Loucy (cell line): ENCODE data around the gene CAMK1G.

Experiments used
- H2AFZ ChIP-seq: fragments of 200-600 bp; sonication (generic); 2 replicates; pipeline ENCODE4 v1.6.0; 2016; ENCODE audit warnings: antibody characterized with exemption, mild to moderate bottlenecking, low read length, moderate library complexity
- H3F3A ChIP-seq: fragments of 200-600 bp; 2 replicates; pipeline ENCODE4 v1.6.0; 2016; ENCODE audit warnings: antibody characterized with exemption, low read depth, mild to moderate bottlenecking
- H3K27me3 ChIP-seq: fragments of 200-600 bp; sonication (generic); 2 replicates; pipeline ENCODE4 v1.6.1; 2014; ENCODE audit warnings: low read length, mild to moderate bottlenecking; ENCODE audit not compliant: insufficient read depth, poor library complexity, severe bottlenecking
- H3K36me3 ChIP-seq: fragments of 200-600 bp; sonication (generic); 2 replicates; pipeline ENCODE4 v1.6.1; 2016; ENCODE audit warnings: low read length; ENCODE audit not compliant: insufficient read depth
- H3K4me1 ChIP-seq: fragments of 200-600 bp; sonication (generic); 2 replicates; pipeline ENCODE4 v1.5.1; 2014; ENCODE audit warnings: low read length, mild to moderate bottlenecking; ENCODE audit not compliant: insufficient read depth, poor library complexity, severe bottlenecking
- H3K4me2 ChIP-seq: fragments of 200-600 bp; sonication (generic); 2 replicates; pipeline ENCODE4 v1.6.0; 2014; ENCODE audit warnings: antibody characterized with exemption, low read length, low read depth, mild to moderate bottlenecking; ENCODE audit not compliant: poor library complexity, severe bottlenecking
- H3K4me3 ChIP-seq: fragments of 200-600 bp; sonication (generic); 2 replicates; pipeline ENCODE4 v1.5.1; 2014; ENCODE audit warnings: low read length, mild to moderate bottlenecking, mixed read lengths; ENCODE audit not compliant: poor library complexity, severe bottlenecking
- H3K79me2 ChIP-seq: fragments of 200-600 bp; sonication (generic); 2 replicates; pipeline ENCODE4 v1.6.1; 2014; ENCODE audit warnings: low read length; ENCODE audit not compliant: insufficient read depth
- H3K9ac ChIP-seq: fragments of 200-600 bp; sonication (generic); 2 replicates; pipeline ENCODE4 v1.6.0; 2014; ENCODE audit warnings: mild to moderate bottlenecking, low read depth, low read length, moderate library complexity; ENCODE audit not compliant: poor library complexity, severe bottlenecking
- H3K9me2 ChIP-seq: fragments of 200-600 bp; sonication (generic); replicated peaks from 2 replicates; pipeline ENCODE4 v1.6.1; 2016; ENCODE audit warnings: low read depth, low read length, mixed read lengths
- H3K9me3 ChIP-seq: fragments of 200-600 bp; sonication (generic); 2 replicates; pipeline ENCODE4 v1.6.1; 2014; ENCODE audit warnings: mild to moderate bottlenecking, antibody characterized with exemption, low read length, low read depth; ENCODE audit not compliant: insufficient read depth
- H4K20me1 ChIP-seq: fragments of 200-600 bp; sonication (generic); 2 replicates; pipeline ENCODE4 v1.6.0; 2014; ENCODE audit warnings: antibody characterized with exemption, low read length, mild to moderate bottlenecking; ENCODE audit not compliant: insufficient read depth, poor library complexity, severe bottlenecking
- EZH2phosphoT487 ChIP-seq: fragments of 200-600 bp; IDR thresholded peaks from 2 replicates; pipeline ENCODE4 v1.6.1; 2018; ENCODE audit warnings: antibody characterized with exemption, mild to moderate bottlenecking, moderate library complexity, borderline replicate concordance
- TF ChIP-seq, protein P1 (sequence below): fragments of 200-600 bp; sonication (generic); conservative IDR thresholded peaks from 2 replicates; pipeline ENCODE4 v1.5.1; 2014; ENCODE audit warnings: mild to moderate bottlenecking, antibody characterized with exemption, low read length

CAMK1G gene

DNA sequence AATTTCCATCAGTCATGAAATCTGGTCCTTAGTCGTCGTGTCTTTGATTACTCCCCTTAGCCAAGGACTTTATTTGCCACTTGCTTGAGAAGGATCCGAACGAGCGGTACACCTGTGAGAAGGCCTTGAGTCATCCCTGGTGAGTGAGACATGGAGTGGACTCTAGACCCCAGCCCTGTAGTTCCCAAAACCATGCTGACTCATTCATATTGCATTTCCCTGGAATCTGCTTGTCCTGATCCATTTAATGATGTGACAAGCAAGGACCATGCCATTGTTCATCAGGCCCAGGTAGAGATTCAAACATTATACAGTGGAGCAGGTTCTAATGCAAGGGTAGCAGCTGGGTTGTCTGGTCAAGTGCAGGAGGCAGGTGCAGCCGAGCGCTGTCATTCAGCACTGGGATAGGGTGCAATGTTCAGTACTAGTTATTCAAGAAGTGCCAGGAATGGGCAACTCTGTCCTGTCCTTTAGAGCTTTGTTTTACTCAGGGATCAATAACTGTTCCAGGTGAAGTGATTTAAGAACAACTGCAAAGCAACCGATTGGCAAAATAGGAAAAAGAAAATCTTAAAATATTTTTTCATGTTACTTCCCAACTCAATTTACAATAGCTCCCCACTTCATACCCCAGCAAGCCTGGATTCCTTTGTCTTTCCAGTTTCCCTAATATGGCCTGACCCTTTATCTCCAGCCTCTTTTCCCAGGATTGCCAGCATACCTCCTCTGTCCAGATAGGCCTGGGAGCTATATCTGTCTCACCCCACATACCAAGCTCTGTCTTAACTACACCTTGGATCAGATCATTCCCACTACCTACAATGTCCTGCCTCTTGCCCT lies 26.5 kb downstream of the CAMK1G start:
- no peak overlapping the region for H3K4me2 ChIP-seq
- no peaks in the 10 kb centered on the region for H3F3A ChIP-seq
- TF ChIP-seq, protein P1, sequence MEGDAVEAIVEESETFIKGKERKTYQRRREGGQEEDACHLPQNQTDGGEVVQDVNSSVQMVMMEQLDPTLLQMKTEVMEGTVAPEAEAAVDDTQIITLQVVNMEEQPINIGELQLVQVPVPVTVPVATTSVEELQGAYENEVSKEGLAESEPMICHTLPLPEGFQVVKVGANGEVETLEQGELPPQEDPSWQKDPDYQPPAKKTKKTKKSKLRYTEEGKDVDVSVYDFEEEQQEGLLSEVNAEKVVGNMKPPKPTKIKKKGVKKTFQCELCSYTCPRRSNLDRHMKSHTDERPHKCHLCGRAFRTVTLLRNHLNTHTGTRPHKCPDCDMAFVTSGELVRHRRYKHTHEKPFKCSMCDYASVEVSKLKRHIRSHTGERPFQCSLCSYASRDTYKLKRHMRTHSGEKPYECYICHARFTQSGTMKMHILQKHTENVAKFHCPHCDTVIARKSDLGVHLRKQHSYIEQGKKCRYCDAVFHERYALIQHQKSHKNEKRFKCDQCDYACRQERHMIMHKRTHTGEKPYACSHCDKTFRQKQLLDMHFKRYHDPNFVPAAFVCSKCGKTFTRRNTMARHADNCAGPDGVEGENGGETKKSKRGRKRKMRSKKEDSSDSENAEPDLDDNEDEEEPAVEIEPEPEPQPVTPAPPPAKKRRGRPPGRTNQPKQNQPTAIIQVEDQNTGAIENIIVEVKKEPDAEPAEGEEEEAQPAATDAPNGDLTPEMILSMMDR, result no peak
- TF ChIP-seq EZH2phosphoT487, result no peak
- H3K79me2 ChIP-seq, result no peaks in the 10 kb centered on the region
- H3K9me3 ChIP-seq, result no peaks in the 10 kb centered on the region
- H3K4me1 ChIP-seq, result no peaks in the 10 kb centered on the region
- H2AFZ ChIP-seq, result no peak overlapping the region
- no peaks in the 10 kb centered on the region for H3K36me3 ChIP-seq
- H3K9me2 ChIP-seq, result no peaks in the 10 kb centered on the region
- H4K20me1 ChIP-seq, result no peaks in the 10 kb centered on the region
- no peak overlapping the region for H3K9ac ChIP-seq
- H3K4me3 ChIP-seq, result no peak overlapping the region
- H3K27me3 ChIP-seq, result no peaks in the 10 kb centered on the region

GRCh38 chr1:209610631-209610905 lies 27.1 kb downstream of the CAMK1G start:
- Histone ChIP-seq H3K4me2 (no peak overlapping the region), H3K9me2 (no peaks in the 10 kb centered on the region), H4K20me1 (no peaks in the 10 kb centered on the region), H3K4me1 (no peaks in the 10 kb centered on the region), H2AFZ (no peak overlapping the region), H3F3A (no peaks in the 10 kb centered on the region), H3K9ac (no peak overlapping the region), H3K79me2 (no peaks in the 10 kb centered on the region), H3K4me3 (no peak overlapping the region), H3K9me3 (no peaks in the 10 kb centered on the region), H3K27me3 (no peaks in the 10 kb centered on the region), H3K36me3 (no peaks in the 10 kb centered on the region)
- TF ChIP-seq, protein P1, result no peak
- no peak for TF ChIP-seq EZH2phosphoT487

GRCh38 chr1:209611771-209612570 lies 28.5 kb downstream of the CAMK1G start:
- no peak overlapping the region for H2AFZ ChIP-seq
- no peak for TF ChIP-seq EZH2phosphoT487
- TF ChIP-seq, protein P1, result no peak
- no peaks in the 10 kb centered on the region for H3K9me2 ChIP-seq
- H3K27me3 ChIP-seq, result no peaks in the 10 kb centered on the region
- no peaks in the 10 kb centered on the region for H3K4me1 ChIP-seq
- no peaks in the 10 kb centered on the region for H4K20me1 ChIP-seq
- H3K4me2 ChIP-seq, result no peak overlapping the region
- no peaks in the 10 kb centered on the region for H3K9me3 ChIP-seq
- no peaks in the 10 kb centered on the region for H3F3A ChIP-seq
- H3K79me2 ChIP-seq, result no peaks in the 10 kb centered on the region
- no peaks in the 10 kb centered on the region for H3K36me3 ChIP-seq
- H3K9ac ChIP-seq, result no peak overlapping the region
- H3K4me3 ChIP-seq, result no peak overlapping the region
